Activated CD4-positive, CD25-positive, alpha-beta regulatory T cell treated with anti-CD3 and anti-CD28 coated beads, Interleukin-2, amount 50 U/mL, for 16 hours (primary cell): ENCODE measurements around the gene VARS2.
A peak's percentile ranks its signal among the peaks of the same experiment; 100 is the strongest.
"Not testable (repeated sequence)": the region's sequence is repeated elsewhere in the genome, so short reads cannot be mapped to it uniquely, and the experiment has no call there.

ENCODE experiments used
- DNase-seq: peaks from one replicate; pipeline ENCODE4 v3.0.0-alpha.2; 2020; ENCODE audit warnings: low read depth, low spot score

VARS2 gene

DNA sequence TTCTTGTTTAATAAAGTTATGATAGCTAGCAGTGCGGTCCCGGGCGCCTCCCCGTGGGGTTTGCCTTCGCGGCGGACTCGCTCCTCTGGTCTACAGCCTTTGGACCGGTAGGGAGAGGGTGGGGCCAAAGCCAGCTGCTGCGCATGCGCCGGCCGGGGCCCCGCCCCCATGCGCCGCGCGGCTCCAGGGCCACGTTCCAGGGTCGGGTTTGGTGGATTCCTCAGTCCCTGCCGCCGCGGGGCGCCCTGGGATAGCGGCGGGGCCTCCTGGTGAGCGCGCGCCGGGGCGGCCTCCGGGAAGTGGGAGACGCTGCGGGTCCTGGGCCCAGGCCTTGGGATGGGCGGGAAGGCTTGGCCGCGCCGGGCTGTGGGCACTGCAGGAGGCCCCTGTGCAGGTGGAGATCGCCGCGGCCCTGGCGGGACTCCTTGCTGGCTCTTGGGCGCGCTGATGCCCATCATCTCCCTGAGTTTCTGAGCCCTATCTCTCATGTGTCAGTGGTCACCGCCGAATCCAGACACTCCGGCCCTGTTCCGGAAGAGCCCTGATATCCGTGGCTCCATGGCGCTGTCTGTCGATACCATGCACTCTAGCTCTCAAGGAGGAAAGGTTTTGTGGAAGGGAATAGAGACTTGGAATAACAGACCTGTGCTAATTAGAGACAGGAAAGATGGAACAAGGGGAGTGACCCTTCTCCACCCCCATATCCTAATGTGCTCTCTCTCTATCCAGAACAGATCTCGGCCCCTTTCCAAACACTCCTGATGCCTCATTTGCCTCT lies at the start of gene VARS2:
TSS of gene VARS2 (plus strand) at position 163 of the 778 bp plus-strand sequence. CDS start at position 762, 599 bp downstream.
- DNase-seq, result peak; percentile 74

DNA sequence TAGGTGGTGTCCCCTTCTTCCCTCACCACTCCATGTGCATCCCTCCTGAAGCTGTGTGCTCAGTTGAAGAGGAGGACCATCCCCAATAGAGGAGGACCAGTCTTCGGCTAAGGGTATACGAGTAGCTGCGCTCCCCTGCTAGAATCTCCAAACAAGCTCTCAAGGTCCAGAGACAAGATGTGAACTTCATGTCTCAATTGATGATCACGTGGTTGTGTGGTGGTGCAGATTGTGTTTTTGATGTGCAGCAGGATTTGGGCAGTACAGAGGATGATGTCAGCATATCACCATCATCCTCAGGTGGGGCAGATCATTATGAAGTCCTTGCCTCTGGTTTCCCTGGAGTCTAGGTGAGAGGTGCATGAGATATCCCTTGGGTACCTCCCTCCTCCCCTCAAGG lies 49.7 kb upstream of the VARS2 start:
- DNase-seq, result no peak

DNA sequence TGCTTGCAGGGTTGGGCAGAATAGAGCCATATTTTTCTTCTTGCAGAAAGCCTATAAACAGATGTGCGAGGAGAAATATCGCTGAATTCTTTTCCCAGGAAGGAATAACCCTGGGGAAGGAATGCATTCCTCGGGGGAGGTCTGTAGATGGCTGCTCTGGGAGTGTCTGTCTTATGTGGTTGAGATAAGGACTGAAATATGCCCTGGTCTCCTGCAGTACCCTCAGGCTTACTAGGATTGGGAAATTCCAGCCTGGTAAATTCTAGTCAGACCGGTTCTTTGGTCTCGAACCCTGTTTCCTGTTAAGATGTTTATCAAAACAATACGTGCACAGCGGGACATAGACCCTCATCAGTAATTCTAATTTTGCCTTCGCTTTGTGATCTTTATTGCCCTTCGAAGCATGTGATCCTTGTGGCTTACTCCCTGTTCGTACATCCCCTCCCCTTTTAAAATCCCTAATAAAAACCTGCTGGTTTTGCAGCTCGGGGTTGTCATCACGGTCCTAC lies 44.7 kb upstream of the VARS2 start:
- DNase-seq, result not testable (repeated sequence)

DNA sequence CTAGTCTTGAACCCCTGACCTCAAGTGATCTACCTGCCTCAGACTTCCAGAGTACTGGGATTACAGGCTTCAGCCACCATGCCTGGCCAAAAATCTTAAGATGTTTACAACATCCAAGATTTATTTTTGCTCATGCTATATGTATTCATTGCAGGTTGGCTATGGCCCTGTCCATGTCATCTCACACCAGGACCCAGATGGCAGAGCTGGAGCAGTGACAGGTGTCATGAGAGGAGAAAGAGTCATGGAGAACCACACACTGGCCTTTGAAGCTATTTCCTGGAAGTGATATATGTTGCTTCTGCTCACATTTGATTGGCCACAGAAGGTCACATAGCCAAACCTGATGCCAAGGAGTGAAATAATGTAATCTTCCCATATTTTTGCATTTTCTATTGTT lies 43.5 kb upstream of the VARS2 start:
- no peak for DNase-seq

DNA sequence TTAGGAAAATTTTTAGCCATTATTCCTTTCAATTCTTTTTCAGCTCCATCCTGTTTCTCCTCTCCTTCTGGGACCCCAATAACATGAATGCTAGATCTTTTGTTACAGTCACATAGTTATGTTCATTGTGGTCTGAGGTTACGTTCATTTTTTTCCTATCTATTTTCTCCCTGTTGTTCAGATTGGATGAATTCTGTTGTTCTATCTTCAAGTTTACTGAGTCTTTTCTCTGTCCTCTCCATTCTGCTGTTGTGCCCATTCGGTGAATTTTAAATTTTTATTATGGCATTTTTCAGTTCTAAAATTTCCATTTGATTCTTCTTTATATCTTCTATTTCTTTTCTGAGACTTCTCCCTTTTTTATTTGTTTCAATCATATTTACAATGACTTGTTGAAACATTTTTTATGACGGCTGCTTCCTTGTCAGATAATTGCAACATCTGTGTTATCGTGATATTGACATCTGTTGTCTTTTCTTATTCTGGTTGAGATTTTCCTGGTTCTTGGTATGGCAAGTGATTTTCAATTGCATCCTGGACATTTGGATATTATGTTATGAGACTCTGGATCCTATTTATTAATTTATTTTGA lies 42.4 kb upstream of the VARS2 start:
- no peak for DNase-seq

DNA sequence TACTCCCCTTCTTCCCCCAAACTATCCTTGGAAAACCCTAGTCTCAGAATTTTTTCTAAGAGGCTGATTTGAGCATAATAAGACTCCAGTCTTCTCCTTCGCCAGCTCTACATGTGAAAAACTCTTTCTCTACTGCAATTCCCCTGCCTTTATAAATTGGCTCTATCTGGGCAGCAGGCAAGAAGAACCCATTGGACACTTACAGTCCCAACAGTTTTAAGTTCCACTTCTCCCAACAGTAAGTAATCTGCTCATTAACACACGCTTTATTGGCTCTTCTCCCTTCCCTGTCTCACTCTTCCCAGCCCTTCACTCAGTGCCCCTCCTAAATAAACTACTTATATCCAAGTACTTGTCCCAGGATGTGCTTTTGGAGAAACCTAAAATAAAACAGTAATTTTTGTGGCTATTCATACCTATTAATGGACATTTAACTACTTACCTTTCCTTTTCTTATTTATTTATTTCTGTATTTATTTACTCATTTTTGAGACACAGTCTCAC lies 40.8 kb upstream of the VARS2 start:
- DNase-seq, result no peak

DNA sequence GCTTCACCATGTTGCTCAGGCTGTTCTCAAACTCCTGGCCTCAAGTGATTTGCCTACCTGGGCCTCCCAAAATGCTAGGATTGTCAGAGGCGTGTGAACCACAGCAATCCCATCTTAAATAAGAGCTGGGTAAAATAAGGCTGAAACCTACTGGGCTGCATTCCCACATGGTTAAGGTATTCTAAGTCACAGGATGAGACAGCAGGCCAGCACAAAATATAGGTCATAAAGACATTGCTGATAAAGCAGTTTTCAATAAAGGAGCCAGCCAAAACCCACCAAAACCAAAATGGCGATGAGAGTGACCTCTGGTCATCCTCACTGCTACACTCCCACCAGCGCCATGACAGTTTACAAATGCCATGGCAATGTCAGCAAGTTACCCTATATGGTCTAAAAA lies 40.2 kb upstream of the VARS2 start:
- not testable (repeated sequence) for DNase-seq

DNA sequence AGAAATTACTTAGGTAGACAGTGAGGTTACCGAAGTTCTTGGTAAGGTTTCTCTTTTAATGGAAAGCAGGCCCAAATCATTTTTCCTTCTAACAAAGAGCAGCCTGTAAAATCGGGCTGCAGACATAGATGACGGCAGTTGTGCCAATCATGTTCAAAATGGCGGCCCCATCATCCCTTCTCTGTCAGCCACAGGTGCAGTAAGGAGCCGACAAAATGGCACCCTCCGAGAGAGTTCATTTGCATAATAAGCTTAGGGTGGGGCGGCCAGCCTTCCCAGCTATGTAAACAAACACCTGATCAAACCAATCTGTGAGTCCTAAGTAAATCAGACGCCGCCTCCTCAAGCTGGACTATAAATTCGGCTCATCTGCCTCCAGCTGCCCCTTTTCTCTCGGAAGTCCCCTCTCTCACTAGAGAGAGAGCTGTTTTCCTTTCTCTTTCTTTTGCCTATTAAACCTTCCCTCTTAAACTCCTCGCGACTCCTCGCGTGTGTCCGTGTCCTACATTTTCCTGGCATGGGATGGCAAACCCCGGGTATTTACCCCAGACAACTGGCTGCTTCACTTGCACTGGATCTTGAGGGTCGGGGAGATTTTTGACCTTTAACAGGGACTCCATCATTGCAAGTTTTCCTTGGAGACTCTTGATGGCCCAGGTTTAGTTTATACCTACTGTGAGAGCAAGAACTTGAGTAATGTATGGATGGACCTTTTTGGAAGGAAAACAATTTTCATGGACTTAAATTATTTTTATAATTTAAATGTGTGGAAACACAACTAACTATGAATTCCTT lies 38.6 kb upstream of the VARS2 start:
- DNase-seq, result no peak

DNA sequence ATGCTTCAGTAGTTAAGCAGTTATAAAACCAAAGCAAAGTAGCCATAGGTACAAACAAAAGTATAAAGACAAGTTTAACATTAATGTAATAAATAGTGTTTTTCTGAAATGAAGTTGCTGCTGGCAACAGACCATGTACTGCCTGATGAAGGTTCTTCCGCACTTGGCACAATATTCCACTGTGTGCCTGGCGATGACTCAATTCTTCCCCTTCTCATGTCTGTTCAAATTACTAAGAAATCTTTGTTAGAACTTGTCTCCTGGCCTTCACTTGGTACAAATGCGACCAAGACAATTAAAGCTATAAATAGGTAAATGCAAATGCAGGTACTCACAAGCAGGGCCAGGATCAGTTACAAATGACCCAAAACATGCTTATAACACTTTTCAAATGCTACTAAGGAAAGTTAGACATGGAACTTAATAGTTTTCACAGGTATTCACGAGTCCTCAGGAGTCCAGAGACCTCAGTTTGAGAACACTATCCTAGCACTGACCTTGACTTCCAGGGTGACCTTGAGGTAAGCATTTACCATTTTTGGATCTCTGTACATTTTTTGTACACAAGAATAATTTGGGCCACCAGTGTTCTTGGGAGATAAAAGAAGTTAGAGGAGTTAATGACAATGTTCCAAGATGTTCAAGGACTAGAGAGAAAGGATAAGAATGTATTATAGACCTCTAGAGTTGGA lies 37.9 kb upstream of the VARS2 start:
- DNase-seq, result no peak

DNA sequence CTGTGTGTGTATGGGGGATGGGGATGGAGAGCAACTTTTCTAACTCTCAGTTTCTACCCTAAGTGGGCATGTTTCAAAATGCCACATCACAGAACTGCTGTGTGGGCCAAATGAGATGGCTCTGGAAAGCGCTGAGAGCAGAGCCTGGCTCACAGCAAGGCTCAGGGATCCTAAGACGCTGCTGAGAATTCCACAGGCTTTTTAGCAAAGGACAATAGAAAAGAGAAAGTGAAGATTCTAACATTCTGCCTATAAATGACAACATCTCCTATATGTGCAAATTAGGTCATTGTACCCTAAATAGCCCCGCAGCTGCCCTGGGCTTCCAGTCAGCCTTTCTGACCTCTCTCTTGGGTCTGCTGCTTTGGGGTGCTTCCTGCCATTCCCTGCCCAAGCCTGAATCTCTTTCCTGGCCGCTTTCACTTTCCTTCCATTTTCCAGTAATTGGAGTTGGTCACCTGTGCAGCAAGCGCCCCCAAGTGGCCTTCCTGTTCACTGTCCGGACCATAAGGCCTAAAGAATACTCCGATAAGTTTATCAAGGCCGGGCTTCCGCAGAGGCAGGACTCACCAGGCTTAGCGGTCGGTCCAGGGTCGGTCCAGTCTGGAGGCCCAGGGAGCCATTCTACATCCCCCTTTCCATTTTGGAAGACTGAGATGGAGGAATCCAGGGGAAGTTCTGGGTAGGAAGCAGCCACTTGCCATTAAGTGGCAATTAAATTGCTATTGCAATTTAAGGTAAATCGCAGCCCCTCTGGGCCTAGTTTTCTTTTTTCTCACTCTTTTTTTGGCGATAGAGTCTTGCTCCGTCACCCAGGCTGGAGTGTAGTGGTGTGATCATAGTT lies 36.4 kb upstream of the VARS2 start:
- peak; percentile 45 for DNase-seq

DNA sequence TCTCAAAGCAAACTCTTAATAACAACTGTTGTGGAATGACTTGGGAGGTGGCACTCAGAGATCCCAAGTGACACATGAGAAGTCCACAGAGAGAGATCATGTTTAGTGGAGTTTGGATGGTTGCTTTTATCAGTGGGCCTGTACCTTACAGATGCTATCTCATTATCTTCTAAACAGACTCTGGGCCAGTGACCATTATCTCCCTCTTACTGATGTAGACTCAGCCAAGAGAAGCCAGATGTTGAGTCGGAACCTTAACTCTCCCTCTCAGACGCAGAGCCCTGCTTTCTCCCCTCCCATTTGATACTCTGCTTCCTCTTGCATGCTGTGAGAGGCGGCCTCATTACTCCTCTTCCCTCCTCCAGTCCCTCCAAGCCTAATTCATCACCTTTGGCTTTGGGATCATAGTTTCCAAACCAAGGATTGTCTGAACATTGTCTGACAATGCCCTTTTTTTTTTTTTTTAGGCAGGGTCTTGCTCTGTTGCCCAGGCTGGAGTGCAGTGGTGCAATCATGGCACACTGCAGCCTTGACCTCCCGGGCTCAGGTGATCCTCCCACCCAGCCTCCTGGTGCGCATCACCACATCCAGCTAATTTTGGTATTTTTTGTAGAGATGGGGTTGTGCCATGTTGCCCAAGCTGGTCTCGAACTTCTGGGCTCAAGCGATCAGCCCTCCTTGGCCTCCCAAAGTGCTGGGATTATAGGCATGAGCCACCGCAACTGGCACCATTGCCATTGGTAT lies 34.2 kb upstream of the VARS2 start:
- DNase-seq, result no peak

DNA sequence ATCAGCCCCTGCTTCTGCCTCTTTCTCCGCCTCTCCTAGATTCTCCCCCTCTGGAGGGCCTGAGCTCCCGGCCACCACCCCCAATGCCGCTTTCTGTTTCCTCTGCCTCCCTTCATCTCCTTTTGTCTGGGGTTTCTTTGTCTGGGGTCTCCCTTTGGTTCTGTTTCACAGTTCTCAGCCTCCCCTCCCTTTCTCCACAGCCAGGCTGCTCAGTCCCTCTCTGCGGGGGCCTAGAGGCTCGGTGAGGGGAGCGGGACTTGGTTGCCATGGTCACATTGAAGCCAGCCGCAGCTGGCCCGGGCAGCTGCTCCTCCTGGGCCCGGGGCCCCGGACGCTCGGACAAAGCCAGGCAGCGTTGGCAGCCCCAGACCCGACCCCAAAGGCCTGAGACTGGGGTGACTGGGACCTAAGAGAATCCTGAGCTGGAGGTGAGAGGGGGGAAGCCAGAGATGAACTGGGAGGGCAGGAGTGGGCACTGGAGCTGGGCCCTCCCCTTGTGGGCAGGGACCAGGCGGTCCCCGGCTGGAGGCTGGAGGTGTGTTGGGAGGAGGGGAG lies 33.3 kb upstream of the VARS2 start:
- DNase-seq, result no peak

DNA sequence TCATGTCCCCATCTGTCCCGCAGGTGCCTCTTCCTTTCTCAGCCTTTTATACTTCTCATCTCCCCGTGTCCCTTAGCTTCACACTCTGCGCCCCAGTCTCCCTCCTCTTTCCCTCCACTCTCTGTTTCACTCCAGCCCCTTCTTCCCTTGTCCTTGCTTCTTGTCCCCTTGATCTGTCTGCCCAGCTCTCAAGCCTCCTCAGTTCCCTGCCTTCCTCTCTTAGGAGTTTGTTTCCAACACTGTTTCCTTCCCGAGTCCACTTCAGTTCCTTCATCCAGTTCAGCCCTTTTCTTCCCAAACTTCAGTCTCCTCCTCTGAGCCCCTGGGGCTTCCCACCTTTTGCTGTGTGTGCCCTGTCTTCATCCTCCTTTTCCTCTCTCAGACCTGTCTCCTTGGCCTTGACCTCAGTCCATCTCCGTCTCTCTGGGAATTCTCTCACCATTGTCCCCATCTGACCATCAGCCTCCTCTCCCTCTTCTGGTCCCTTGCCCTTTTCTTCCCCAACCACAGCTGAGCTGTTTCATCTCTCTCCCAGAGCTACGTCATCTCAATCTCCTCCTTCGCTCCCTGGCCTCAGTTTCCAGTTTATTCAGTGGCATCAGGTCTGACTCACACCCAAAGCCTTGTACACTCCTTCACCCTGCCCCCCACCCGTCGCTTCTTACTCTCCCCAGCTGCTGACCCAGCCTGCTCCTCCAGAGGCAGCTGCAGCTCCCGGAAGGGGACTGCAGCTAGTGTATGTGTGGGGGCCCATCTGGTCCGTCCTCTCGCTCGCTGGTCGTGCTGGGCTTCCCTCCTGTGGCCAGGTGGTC lies 32.4 kb upstream of the VARS2 start:
- DNase-seq, result no peak

DNA sequence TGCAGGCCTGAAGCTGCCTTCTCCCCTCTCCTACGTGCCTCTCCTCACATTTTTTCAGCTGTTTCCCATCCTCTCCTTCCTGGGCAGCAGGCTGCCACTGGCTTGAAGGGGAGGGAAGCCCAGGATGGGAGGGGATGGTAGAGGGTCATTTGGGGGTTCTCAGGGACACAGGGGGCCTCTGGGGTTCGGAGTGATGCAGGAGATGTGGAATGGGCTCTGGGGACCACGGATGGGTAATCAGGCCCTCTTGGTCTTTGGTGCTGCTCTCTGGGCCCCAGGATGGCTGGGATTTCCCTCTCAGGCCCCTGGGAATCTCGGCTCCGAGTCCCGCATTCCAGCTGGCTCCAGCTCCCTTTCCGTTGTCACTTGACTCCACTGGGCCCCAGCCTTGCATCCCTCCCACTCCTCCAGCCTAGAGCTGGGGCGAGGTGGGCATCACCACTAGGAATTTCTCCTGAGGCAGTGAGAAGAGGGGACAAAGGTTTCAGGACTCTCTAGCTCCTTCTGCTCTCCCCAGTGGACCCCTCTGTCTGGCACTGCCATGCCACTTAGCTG lies 31.8 kb upstream of the VARS2 start:
- no peak for DNase-seq

DNA sequence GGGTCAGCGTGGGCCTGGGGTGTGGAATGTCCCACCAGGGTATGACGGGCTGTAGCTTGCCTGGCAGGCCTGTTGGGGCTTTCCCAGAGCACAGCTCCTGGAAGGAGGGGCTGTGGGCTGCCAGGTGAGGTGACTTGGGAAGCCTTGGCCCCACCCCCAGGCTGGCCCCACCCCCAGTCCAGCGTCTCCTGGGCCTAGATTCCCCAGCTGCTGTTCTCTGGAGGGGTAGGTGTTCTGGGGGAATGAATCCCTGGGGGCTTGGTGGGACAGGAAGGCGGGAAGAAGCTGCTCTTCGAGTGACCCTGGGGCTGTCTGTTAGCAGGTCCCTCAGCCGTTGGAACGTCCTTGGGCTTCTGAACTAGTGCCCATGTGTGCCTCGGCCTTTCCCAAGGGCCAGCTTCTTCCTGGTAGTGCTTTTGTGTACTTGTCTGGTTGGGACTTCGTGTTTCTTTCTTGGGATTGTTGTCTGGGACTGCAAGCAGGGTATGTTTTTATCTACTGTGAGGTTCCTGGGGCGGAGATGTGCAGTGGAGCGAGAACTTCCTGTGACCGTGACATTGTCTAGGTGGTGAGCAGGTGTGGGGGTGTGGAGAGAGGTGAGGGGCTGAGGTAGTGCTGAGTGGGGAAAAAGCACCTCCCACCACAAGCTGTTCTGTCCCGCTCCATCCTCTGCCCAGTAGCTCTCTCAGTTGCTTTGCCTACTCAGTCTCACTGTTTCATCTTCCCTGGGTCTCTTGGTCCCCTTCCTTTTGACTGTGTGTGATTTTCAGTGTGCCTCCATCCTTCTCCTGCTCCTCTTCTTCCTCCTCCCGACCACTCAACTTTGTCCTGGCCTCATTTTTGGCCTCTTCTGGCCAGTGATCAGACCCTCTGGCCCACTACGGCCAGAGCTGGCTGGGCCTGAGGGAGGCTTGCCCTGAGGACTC lies 31.0 kb upstream of the VARS2 start:
- no peak for DNase-seq

DNA sequence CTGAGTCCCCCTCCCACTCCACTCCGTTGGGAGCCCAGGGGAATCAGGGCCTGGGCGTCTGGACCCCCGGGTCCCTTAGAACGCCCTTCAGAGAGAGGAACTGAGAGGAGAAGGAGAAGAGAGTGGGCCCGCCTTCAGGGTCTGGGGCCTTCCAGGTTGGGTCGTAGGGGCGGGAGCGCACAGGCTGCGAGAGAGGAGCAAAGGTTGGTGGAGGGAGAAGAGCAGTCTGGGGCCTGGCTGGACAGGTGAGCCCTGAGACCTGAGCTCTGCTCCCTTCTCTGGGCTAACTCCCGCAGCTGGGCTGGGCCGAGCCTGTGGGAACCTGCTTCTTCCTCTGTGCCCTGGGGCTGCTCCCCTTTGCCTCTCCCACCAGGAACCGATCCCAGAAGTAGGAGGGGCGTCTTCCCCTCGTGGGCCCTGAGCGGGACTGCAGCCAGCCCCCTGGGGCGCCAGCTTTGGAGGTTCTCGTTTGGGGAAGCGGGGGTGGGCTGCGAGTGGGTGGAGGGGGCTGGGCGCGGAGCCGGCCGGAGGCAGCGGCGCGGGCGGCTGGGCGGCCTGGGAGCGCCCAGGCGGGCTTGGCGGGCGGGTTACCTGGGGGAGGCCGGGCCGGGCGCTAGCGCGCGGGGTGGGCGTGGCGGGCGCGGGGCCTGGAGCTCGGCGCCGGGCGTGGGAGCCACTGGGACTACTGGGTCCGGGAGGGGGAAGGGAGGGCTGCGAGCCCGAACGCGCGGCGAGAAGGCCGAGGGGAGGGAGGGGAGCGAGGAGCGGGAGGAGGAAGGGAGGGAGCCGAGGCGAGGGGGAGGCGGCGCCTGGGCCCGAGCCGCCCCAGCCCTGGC lies 30.1 kb upstream of the VARS2 start, which contains the start of gene DDR1:
TSS of gene DDR1 (plus strand) at position 835 of the 836 bp plus-strand sequence. CDS start 4,211 bp downstream, outside the sequence.
- no peak for DNase-seq
